ENCODE data around the gene JADE2. TPM values are rescaled to one million over a fixed set of nuclear protein-coding genes. Genes with fewer than 3 reads are reported as not detected.

Gene JADE2
- total and polyA plus RNA-seq, 11 donors = 8.3 to 54.8 (median 30.5) TPM

GRCh38 chr5:134553821-134554267 lies 28.4 kb downstream of the JADE2 start:
- no peak for TF ChIP-seq POLR2A (IDR thresholded peaks at IDR 0.05)
- TF ChIP-seq CTCF (IDR thresholded peaks at IDR 0.05) = no peak
- peaks cover 0 to 53% (median 26%) of the 10 kb centered on the region in 9 donors for H3K36me3 ChIP-seq
- peak overlapping the region; percentile 54 to 94 (median 86) for H3K27ac ChIP-seq
- H3K9me3 ChIP-seq = no peaks in the 10 kb centered on the region
- no peaks in the 10 kb centered on the region for H3K27me3 ChIP-seq
- ATAC-seq = peak in 1 of 4 donors; percentile 0
- H3K4me1 ChIP-seq = peaks cover 18 to 78% (median 65%) of the 10 kb centered on the region in 12 donors
- intact Hi-C loops (cut with DNase I) = loop anchor here in 2 of 10 donors (1.0 to 2.0 kb wide), 2 partner anchors 20 to 25 kb away; no protein-coding TSS in a partner anchor
- 38 to 53% (median 51%) methylated on average over 6 of the region's 6 CpGs for WGBS, 4 donors
- DNase-seq = peak in 1 of 5 donors; percentile 55
- H3K4me3 ChIP-seq = no peak overlapping the region

- DNase-seq (peak; percentile 76 to 94 (median 79)), ATAC-seq (peak; percentile 81 to 91 (median 86))
- 15 to 25% (median 17%) methylated on average over 14 to 15 of the region's 15 CpGs for WGBS, 4 donors
Measured at GRCh38 chr5:134554319-134555222, 29.1 kb downstream of the JADE2 start.

GRCh38 chr5:134555223-134555889 lies 29.9 kb downstream of the JADE2 start:
- no peaks in the 10 kb centered on the region for H3K9me3 ChIP-seq
- H3K36me3 ChIP-seq = peaks cover 0 to 57% (median 22%) of the 10 kb centered on the region in 9 donors
- no peaks in the 10 kb centered on the region for H3K27me3 ChIP-seq
- H3K4me3 ChIP-seq = no peak overlapping the region
- no peak for DNase-seq
- intact Hi-C loops (cut with DNase I) = no loop called here
- peak overlapping the region in 11 of 12 donors; percentile 54 to 94 (median 86) for H3K27ac ChIP-seq
- H3K4me1 ChIP-seq = peaks cover 15 to 72% (median 53%) of the 10 kb centered on the region in 12 donors
- ATAC-seq = no peak
- TF ChIP-seq POLR2A (IDR thresholded peaks at IDR 0.05) = no peak
- TF ChIP-seq CTCF (IDR thresholded peaks at IDR 0.05) = no peak
- WGBS, 4 donors = 58 to 77% (median 72%) methylated on average over 4 to 7 of the region's 7 CpGs

More at GRCh38 chr5:134554319-134555222, 29.1 kb downstream of the JADE2 start:
- H3K4me1 ChIP-seq = peaks cover 18 to 78% (median 61%) of the 10 kb centered on the region in 12 donors
- H3K36me3 ChIP-seq = peaks cover 0 to 57% (median 20%) of the 10 kb centered on the region in 9 donors
- H3K4me3 ChIP-seq = no peak overlapping the region
- no peaks in the 10 kb centered on the region for H3K9me3 ChIP-seq
- intact Hi-C loops (cut with DNase I) = loop anchor here in 1 of 10 donors (1.0 kb wide), 1 partner anchor 20 kb away; no protein-coding TSS in a partner anchor
- TF ChIP-seq POLR2A (IDR thresholded peaks at IDR 0.05) (no peak), CTCF (IDR thresholded peaks at IDR 0.05) (no peak)
- H3K27ac ChIP-seq = peak overlapping the region; percentile 54 to 94 (median 86)
- H3K27me3 ChIP-seq = no peaks in the 10 kb centered on the region

Data from heart left ventricle (tissue), 16 donors.